ENCODE measurements around the gene AASDH.

The AASDH gene

GRCh38 chr4:56410247-56411062 is 23.2 kb upstream of the AASDH start:
- Mint-ChIP-seq H3K4me3 (no peak overlapping the region), H3K4me1 (ENCODE audit: low read depth) (peaks cover 19% of the 10 kb centered on the region), H3K9me3 (ENCODE audit: low read depth) (no peaks in the 10 kb centered on the region), H3K36me3 (peaks cover 10% of the 10 kb centered on the region), H3K27me3 (no peaks in the 10 kb centered on the region), H3K27ac (no peak overlapping the region)

- Mint-ChIP-seq H3K27me3 (no peaks in the 10 kb centered on the region), H3K27ac (no peak overlapping the region), H3K9me3 (ENCODE audit: low read depth) (no peaks in the 10 kb centered on the region), H3K36me3 (peaks cover 10% of the 10 kb centered on the region), H3K4me3 (no peak overlapping the region), H3K4me1 (ENCODE audit: low read depth) (peaks cover 19% of the 10 kb centered on the region)
Measured at GRCh38 chr4:56409511-56410090, 22.3 kb upstream of the AASDH start.

GRCh38 chr4:56408978-56409377 is 21.7 kb upstream of the AASDH start:
- Mint-ChIP-seq H3K9me3 (ENCODE audit: low read depth) (no peaks in the 10 kb centered on the region), H3K36me3 (peaks cover 10% of the 10 kb centered on the region), H3K27me3 (no peaks in the 10 kb centered on the region), H3K4me3 (no peak overlapping the region), H3K27ac (no peak overlapping the region), H3K4me1 (ENCODE audit: low read depth) (peaks cover 19% of the 10 kb centered on the region)

DNA sequence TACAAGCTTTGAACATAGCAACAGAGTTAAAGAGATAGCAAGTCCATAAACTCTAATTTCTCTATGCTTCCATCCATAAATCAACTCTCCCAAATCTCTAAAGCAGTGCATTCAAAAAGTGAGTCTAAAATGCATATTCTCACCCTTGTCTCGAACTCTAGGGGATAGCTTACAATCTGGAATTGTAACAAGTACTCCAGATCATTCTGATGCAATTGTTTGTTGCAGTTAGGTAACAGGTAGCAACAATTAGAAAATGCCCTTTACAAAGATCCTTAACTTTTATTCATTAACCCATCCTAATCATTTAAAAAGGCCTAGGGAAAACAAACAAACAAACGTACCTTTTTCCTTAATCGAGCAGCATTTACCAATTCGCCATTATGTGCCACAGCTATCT is 18.9 kb upstream of the AASDH start:
- Mint-ChIP-seq H3K9me3 (ENCODE audit: low read depth) (no peaks in the 10 kb centered on the region), H3K4me3 (no peak overlapping the region), H3K27me3 (no peaks in the 10 kb centered on the region), H3K27ac (no peak overlapping the region), H3K36me3 (peaks cover 12% of the 10 kb centered on the region), H3K4me1 (ENCODE audit: low read depth) (peaks cover 14% of the 10 kb centered on the region)

GRCh38 chr4:56405016-56405415 is 17.7 kb upstream of the AASDH start:
- Mint-ChIP-seq H3K27ac (no peak overlapping the region), H3K4me1 (ENCODE audit: low read depth) (peaks cover 6% of the 10 kb centered on the region), H3K4me3 (no peak overlapping the region), H3K36me3 (peaks cover 12% of the 10 kb centered on the region), H3K9me3 (ENCODE audit: low read depth) (no peaks in the 10 kb centered on the region), H3K27me3 (no peaks in the 10 kb centered on the region)

DNA sequence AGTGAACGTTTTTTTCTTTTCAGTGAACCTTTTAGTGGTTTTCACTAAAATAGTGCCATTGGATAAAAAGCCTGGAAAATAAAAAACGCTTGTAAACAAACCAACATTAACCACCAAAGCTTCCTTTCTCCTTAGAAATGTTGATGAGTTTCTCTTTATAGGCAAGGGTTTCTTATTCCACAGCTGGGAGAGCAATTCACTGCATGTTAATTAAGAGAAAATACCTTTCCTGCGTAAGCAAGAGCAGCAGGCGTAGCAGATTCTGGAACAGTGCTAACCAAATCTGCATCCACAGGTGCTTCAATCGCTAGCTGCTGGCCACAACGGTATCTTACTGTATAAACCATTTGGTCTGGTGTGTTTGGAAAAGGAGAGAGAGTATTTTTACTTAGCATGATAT is 13.3 kb upstream of the AASDH start:
- H3K27ac Mint-ChIP-seq, result no peak overlapping the region
- H3K27me3 Mint-ChIP-seq, result no peaks in the 10 kb centered on the region
- H3K4me1 Mint-ChIP-seq (ENCODE audit: low read depth), result no peaks in the 10 kb centered on the region
- no peak overlapping the region for H3K4me3 Mint-ChIP-seq
- H3K36me3 Mint-ChIP-seq, result peaks cover 5% of the 10 kb centered on the region
- no peaks in the 10 kb centered on the region for H3K9me3 Mint-ChIP-seq (ENCODE audit: low read depth)

GRCh38 chr4:56391270-56391669 is 4.0 kb upstream of the AASDH start:
- Mint-ChIP-seq H3K27ac (no peak overlapping the region), H3K36me3 (peaks cover 2% of the 10 kb centered on the region), H3K4me3 (no peak overlapping the region), H3K9me3 (ENCODE audit: low read depth) (no peaks in the 10 kb centered on the region), H3K27me3 (no peaks in the 10 kb centered on the region), H3K4me1 (ENCODE audit: low read depth) (peaks cover 33% of the 10 kb centered on the region)

GRCh38 chr4:56389558-56389957 is 2.3 kb upstream of the AASDH start:
- Mint-ChIP-seq H3K4me1 (ENCODE audit: low read depth) (peaks cover 42% of the 10 kb centered on the region), H3K27me3 (no peaks in the 10 kb centered on the region), H3K4me3 (peak overlapping the region; percentile 90), H3K36me3 (peaks cover 2% of the 10 kb centered on the region), H3K9me3 (ENCODE audit: low read depth) (no peaks in the 10 kb centered on the region), H3K27ac (peak overlapping the region; percentile 72)

GRCh38 chr4:56388306-56388705 is 1.0 kb upstream of the AASDH start:
- H3K9me3 Mint-ChIP-seq (ENCODE audit: low read depth), result no peaks in the 10 kb centered on the region
- H3K4me3 Mint-ChIP-seq, result peak overlapping the region; percentile 90
- H3K36me3 Mint-ChIP-seq, result peaks cover 2% of the 10 kb centered on the region
- H3K27ac Mint-ChIP-seq, result peak overlapping the region; percentile 99
- peaks cover 46% of the 10 kb centered on the region for H3K4me1 Mint-ChIP-seq (ENCODE audit: low read depth)
- H3K27me3 Mint-ChIP-seq, result no peaks in the 10 kb centered on the region

DNA sequence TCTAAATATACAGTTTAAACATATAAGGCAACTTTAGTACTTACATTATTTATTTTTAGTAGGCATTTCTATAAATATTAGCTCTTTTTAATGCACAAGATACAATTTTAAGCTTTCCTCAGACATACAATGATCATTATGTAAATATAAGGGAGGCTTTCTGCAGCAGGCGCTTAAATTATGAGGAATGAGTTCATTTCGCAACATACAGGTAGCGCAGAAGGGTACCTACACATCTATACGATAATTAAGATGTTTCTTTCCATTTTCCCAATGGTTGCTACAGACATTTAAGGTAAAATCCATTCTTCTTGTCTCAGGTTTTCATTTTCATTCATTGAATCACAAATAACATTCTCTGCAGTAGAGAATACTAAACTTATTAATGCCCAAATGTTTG is 1.2 kb downstream of the AASDH start:
- no peaks in the 10 kb centered on the region for H3K9me3 Mint-ChIP-seq (ENCODE audit: low read depth)
- H3K4me1 Mint-ChIP-seq (ENCODE audit: low read depth), result peaks cover 39% of the 10 kb centered on the region
- no peaks in the 10 kb centered on the region for H3K27me3 Mint-ChIP-seq
- H3K4me3 Mint-ChIP-seq, result peak overlapping the region; percentile 90
- peak overlapping the region; percentile 41 for H3K27ac Mint-ChIP-seq
- no peaks in the 10 kb centered on the region for H3K36me3 Mint-ChIP-seq

GRCh38 chr4:56375458-56375857 is 11.8 kb downstream of the AASDH start:
- no peak overlapping the region for H3K4me3 Mint-ChIP-seq
- H3K36me3 Mint-ChIP-seq, result peaks cover 5% of the 10 kb centered on the region
- H3K27ac Mint-ChIP-seq, result no peak overlapping the region
- H3K27me3 Mint-ChIP-seq, result no peaks in the 10 kb centered on the region
- no peaks in the 10 kb centered on the region for H3K9me3 Mint-ChIP-seq (ENCODE audit: low read depth)
- H3K4me1 Mint-ChIP-seq (ENCODE audit: low read depth), result peaks cover 6% of the 10 kb centered on the region

- no peaks in the 10 kb centered on the region for H3K9me3 Mint-ChIP-seq (ENCODE audit: low read depth)
- peaks cover 6% of the 10 kb centered on the region for H3K4me1 Mint-ChIP-seq (ENCODE audit: low read depth)
- H3K27me3 Mint-ChIP-seq, result no peaks in the 10 kb centered on the region
- peaks cover 8% of the 10 kb centered on the region for H3K36me3 Mint-ChIP-seq
- H3K27ac Mint-ChIP-seq, result no peak overlapping the region
- H3K4me3 Mint-ChIP-seq, result no peak overlapping the region
Measured at GRCh38 chr4:56374956-56375355, 12.3 kb downstream of the AASDH start.

DNA sequence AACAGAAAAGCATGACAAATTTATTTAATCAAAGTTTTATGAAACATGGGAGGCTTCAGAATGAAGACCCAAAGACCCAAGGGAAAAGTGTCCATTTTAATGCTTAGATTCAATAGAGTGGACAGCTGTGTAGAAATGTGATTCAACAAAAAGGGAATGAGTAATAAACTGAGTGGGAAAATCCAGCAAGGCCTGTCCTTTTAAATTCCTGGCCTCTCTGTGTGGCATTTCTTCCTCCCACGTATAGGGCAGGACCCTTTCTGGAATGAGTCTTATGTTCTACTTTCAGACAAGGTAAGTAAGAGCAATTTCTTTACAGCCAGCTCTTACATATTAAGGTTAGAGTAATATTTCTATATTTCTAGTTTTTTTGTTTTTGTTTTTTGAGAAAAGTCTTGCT is 14.5 kb downstream of the AASDH start:
- no peak overlapping the region for H3K4me3 Mint-ChIP-seq
- H3K4me1 Mint-ChIP-seq (ENCODE audit: low read depth), result peaks cover 6% of the 10 kb centered on the region
- H3K27ac Mint-ChIP-seq, result no peak overlapping the region
- no peaks in the 10 kb centered on the region for H3K9me3 Mint-ChIP-seq (ENCODE audit: low read depth)
- no peaks in the 10 kb centered on the region for H3K27me3 Mint-ChIP-seq
- H3K36me3 Mint-ChIP-seq, result peaks cover 17% of the 10 kb centered on the region

GRCh38 chr4:56371426-56372220 is 15.7 kb downstream of the AASDH start:
- no peak overlapping the region for H3K4me3 Mint-ChIP-seq
- H3K4me1 Mint-ChIP-seq (ENCODE audit: low read depth), result peaks cover 3% of the 10 kb centered on the region
- H3K27me3 Mint-ChIP-seq, result no peaks in the 10 kb centered on the region
- H3K36me3 Mint-ChIP-seq, result peaks cover 15% of the 10 kb centered on the region
- H3K9me3 Mint-ChIP-seq (ENCODE audit: low read depth), result no peaks in the 10 kb centered on the region
- H3K27ac Mint-ChIP-seq, result no peak overlapping the region

- no peak overlapping the region for H3K4me3 Mint-ChIP-seq
- no peak overlapping the region for H3K27ac Mint-ChIP-seq
- H3K36me3 Mint-ChIP-seq, result peaks cover 17% of the 10 kb centered on the region
- H3K27me3 Mint-ChIP-seq, result no peaks in the 10 kb centered on the region
- peaks cover 3% of the 10 kb centered on the region for H3K4me1 Mint-ChIP-seq (ENCODE audit: low read depth)
- no peaks in the 10 kb centered on the region for H3K9me3 Mint-ChIP-seq (ENCODE audit: low read depth)
Measured at GRCh38 chr4:56370377-56370776, 16.9 kb downstream of the AASDH start.
